ENCODE results near the gene OSR1. TPM values are rescaled to one million over a fixed set of nuclear protein-coding genes. Genes with fewer than 3 reads are reported as not detected.

Gene OSR1
- total and polyA plus RNA-seq, 2 experiments from 2014 or later = 0.24 TPM; not detected in 1

GRCh38 chr2:19348692-19349091, 9.7 kb downstream of the OSR1 start:
- H3K36me3 ChIP-seq (ENCODE audit: insufficient read depth) = no peaks in the 10 kb centered on the region
- Mint-ChIP-seq H3K4me3 (peak overlapping the region; percentile 95; the same call in 2 of the 3 replicates), H3K9me3 (no peaks in the 10 kb centered on the region; the same call in 2 of the 3 replicates), H3K36me3 (ENCODE audit: low read depth) (no peaks in the 10 kb centered on the region), H3K27me3 (ENCODE audit: insufficient read depth, low read depth, poor library complexity) (peaks cover 61% of the 10 kb centered on the region), H3K27ac (no peak overlapping the region), H3K4me1 (peaks cover 23% of the 10 kb centered on the region)
- peaks cover 55% of the 10 kb centered on the region for H3K27me3 ChIP-seq (ENCODE audit: insufficient read depth)
- ATAC-seq = no peak
- H3K79me2 ChIP-seq (replicated peaks; ENCODE audit: insufficient read depth) = no peaks in the 10 kb centered on the region
- H3K4me2 ChIP-seq = peak overlapping the region; percentile 97
- H3K4me3 ChIP-seq = peak overlapping the region; percentile 95
- no peak for TF ChIP-seq EZH2phosphoT487 (IDR thresholded peaks at IDR 0.05; ENCODE audit: unreplicated experiment)
- H3K27ac ChIP-seq (ENCODE audit: low read depth) = no peak overlapping the region
- no peak for DNase-seq (ENCODE audit: low spot score)
- no peaks in the 10 kb centered on the region for H3F3A ChIP-seq (replicated peaks; ENCODE audit: low read depth)
- 0 out of 2 replicates have a peak, but pooled peaks cover 5% of the 10 kb centered on the region for H4K20me1 ChIP-seq (replicated peaks; ENCODE audit: insufficient read depth)
- no peak overlapping the region for H2AFZ ChIP-seq
- H3K4me1 ChIP-seq (ENCODE audit: insufficient read depth) = peaks cover 34% of the 10 kb centered on the region
- H3K9me2 ChIP-seq (ENCODE audit: insufficient read depth) = no peaks in the 10 kb centered on the region

GRCh38 chr2:19347619-19348562, 10.5 kb downstream of the OSR1 start:
- peak overlapping the region; percentile 95 for H3K27ac Mint-ChIP-seq

More at GRCh38 chr2:19347619-19348562, 10.5 kb downstream of the OSR1 start:
- Histone ChIP-seq H3K4me2 (peak overlapping the region; percentile 97), H3K9me2 (ENCODE audit: insufficient read depth) (no peaks in the 10 kb centered on the region), H3K79me2 (replicated peaks; ENCODE audit: insufficient read depth) (no peaks in the 10 kb centered on the region), H3K4me1 (ENCODE audit: insufficient read depth) (peaks cover 29% of the 10 kb centered on the region), H2AFZ (peak overlapping the region; percentile 99), H3K4me3 (peak overlapping the region; percentile 95), H3F3A (replicated peaks; ENCODE audit: low read depth) (no peaks in the 10 kb centered on the region), H3K36me3 (ENCODE audit: insufficient read depth) (no peaks in the 10 kb centered on the region), H3K27me3 (ENCODE audit: insufficient read depth) (peaks cover 47% of the 10 kb centered on the region), H3K27ac (ENCODE audit: low read depth) (no peak overlapping the region), H4K20me1 (replicated peaks; ENCODE audit: insufficient read depth) (0 out of 2 replicates have a peak, but pooled peaks cover 4% of the 10 kb centered on the region)
- DNase-seq (ENCODE audit: low spot score) (peak; percentile 93), ATAC-seq (peak; percentile 58)
- peaks cover 53% of the 10 kb centered on the region for H3K27me3 Mint-ChIP-seq (ENCODE audit: insufficient read depth, low read depth, poor library complexity)
- peaks cover 15% of the 10 kb centered on the region for H3K4me1 Mint-ChIP-seq
- H3K36me3 Mint-ChIP-seq (ENCODE audit: low read depth) = no peaks in the 10 kb centered on the region
- no peaks in the 10 kb centered on the region for H3K9me3 Mint-ChIP-seq
- TF ChIP-seq CREB1 (CRISPR knock-in tag; IDR thresholded peaks at IDR 0.05; ENCODE audit: low read depth) (peak; percentile 100), ETS1 (IDR thresholded peaks at IDR 0.05) (peak; percentile 37; the same call in 1 of the 2 replicates), CTCF (conservative IDR thresholded peaks at IDR 0.05; ENCODE audit: low read depth in 2 of 2) (no peak), EZH2phosphoT487 (IDR thresholded peaks at IDR 0.05; ENCODE audit: unreplicated experiment) (no peak), REST (IDR thresholded peaks at IDR 0.05; ENCODE audit: unreplicated experiment) (no peak), POLR2AphosphoS5 (IDR thresholded peaks at IDR 0.05; ENCODE audit: low read depth) (peak; percentile 98)
- H3K4me3 Mint-ChIP-seq = peak overlapping the region; percentile 95

Data from GM23338 (cell line).